GM23338 (cell line): ENCODE results near the gene HPGD. TPM values are rescaled to one million over a fixed set of nuclear protein-coding genes. Genes with fewer than 3 reads are reported as not detected.

Experiments
- ATAC-seq: fragments of 200-7000 bp; cut with Tn5 transposase; 3 replicates; pipeline ENCODE4 v1.9.1; 2020
- DNase-seq: peaks from one replicate; pipeline ENCODE4 v3.0.0-alpha.2; 2015; ENCODE audit warnings: low spot score
- H2AFZ ChIP-seq: fragments of 200-600 bp; sonication (generic); 2 replicates; pipeline ENCODE4 v1.8.0; 2016; ENCODE audit warnings: antibody characterized with exemption, mild to moderate bottlenecking, moderate library complexity
- H3F3A ChIP-seq: fragments of 200-600 bp; sonication (generic); replicated peaks from 2 replicates; pipeline ENCODE4 v1.8.0; 2017; ENCODE audit warnings: antibody characterized with exemption, mixed run types, low read depth
- H3K27ac ChIP-seq: fragments of 200-600 bp; sonication (generic); 2 replicates; pipeline ENCODE4 v1.6.1; 2016; ENCODE audit warnings: low read depth
- H3K27me3 ChIP-seq: fragments of 200-600 bp; sonication (generic); 2 replicates; pipeline ENCODE4 v1.8.0; 2016; ENCODE audit warnings: mild to moderate bottlenecking, mixed run types, moderate library complexity; ENCODE audit not compliant: insufficient read depth
- H3K36me3 ChIP-seq: fragments of 200-600 bp; sonication (generic); 2 replicates; pipeline ENCODE4 v1.8.0; 2016; ENCODE audit warnings: mild to moderate bottlenecking; ENCODE audit not compliant: insufficient read depth
- H3K4me1 ChIP-seq: fragments of 200-600 bp; sonication (generic); 2 replicates; pipeline ENCODE4 v1.8.0; 2016; ENCODE audit warnings: mild to moderate bottlenecking, moderate library complexity; ENCODE audit not compliant: insufficient read depth
- H3K4me2 ChIP-seq: fragments of 200-600 bp; sonication (generic); 2 replicates; pipeline ENCODE4 v1.7.1; 2017; ENCODE audit warnings: mixed run types
- H3K4me3 ChIP-seq: fragments of 200-600 bp; sonication (generic); 2 replicates; pipeline ENCODE4 v1.6.1; 2016; ENCODE audit warnings: mixed run types
- H3K79me2 ChIP-seq: fragments of 200-600 bp; sonication (generic); replicated peaks from 2 replicates; pipeline ENCODE4 v1.8.0; 2017; ENCODE audit warnings: mild to moderate bottlenecking; ENCODE audit not compliant: insufficient read depth
- H3K9me2 ChIP-seq: fragments of 200-600 bp; sonication (generic); 2 replicates; pipeline ENCODE4 v1.8.0; 2017; ENCODE audit not compliant: insufficient read depth
- H4K20me1 ChIP-seq: fragments of 200-600 bp; sonication (generic); replicated peaks from 2 replicates; pipeline ENCODE4 v1.8.0; 2017; ENCODE audit warnings: mild to moderate bottlenecking; ENCODE audit not compliant: insufficient read depth
- H3K27ac Mint-ChIP-seq: 2 replicates; pipeline ENCODE4 v1.8.0; 2020; ENCODE audit warnings: inconsistent platforms, mild to moderate bottlenecking, moderate library complexity, mixed read lengths
- H3K27me3 Mint-ChIP-seq: 3 replicates; pipeline ENCODE4 v1.8.0; 2022; ENCODE audit warnings: low read depth, mild to moderate bottlenecking, moderate library complexity, mixed read lengths, inconsistent platforms; ENCODE audit not compliant: insufficient read depth, poor library complexity
- H3K36me3 Mint-ChIP-seq: 3 replicates; pipeline ENCODE4 v1.8.0; 2021; ENCODE audit warnings: low read depth, mild to moderate bottlenecking, inconsistent platforms, moderate library complexity, mixed read lengths
- H3K4me1 Mint-ChIP-seq: 3 replicates; pipeline ENCODE4 v1.8.0; 2020; ENCODE audit warnings: mild to moderate bottlenecking, inconsistent platforms, mixed read lengths
- H3K4me3 Mint-ChIP-seq: 3 replicates; pipeline ENCODE4 v1.8.0; 2021; ENCODE audit warnings: moderate library complexity, mild to moderate bottlenecking, inconsistent platforms, mixed read lengths
- H3K9me3 Mint-ChIP-seq: 3 replicates; pipeline ENCODE4 v1.8.0; 2020; ENCODE audit warnings: moderate library complexity, mild to moderate bottlenecking, inconsistent platforms, mixed read lengths
- CREB1 ChIP-seq: fragments of 250-450 bp; sonication (Bioruptor Pico); IDR thresholded peaks from 2 replicates; pipeline ENCODE4 v1.5.0; 2020; ENCODE audit warnings: low read depth, mild to moderate bottlenecking, moderate library complexity
- JUNB ChIP-seq: IDR thresholded peaks from one replicate; pipeline ENCODE4 v1.6.1; 2016; ENCODE audit warnings: antibody characterized with exemption; ENCODE audit not compliant: unreplicated experiment
- POLR2AphosphoS5 ChIP-seq: IDR thresholded peaks from 2 replicates; pipeline ENCODE4 v1.6.1; 2016; ENCODE audit warnings: antibody characterized with exemption, low read depth
- ZNF114 ChIP-seq: fragments of 250-450 bp; sonication (Bioruptor Pico); IDR thresholded peaks from 2 replicates; pipeline ENCODE4 v1.5.0; 2020; ENCODE audit warnings: mild to moderate bottlenecking, moderate library complexity
- ZNF331 ChIP-seq: fragments of 250-450 bp; sonication (Bioruptor Pico); IDR thresholded peaks from 2 replicates; pipeline ENCODE4 v1.5.0; 2020; ENCODE audit warnings: low read depth, mild to moderate bottlenecking, moderate library complexity
- polyA plus RNA-seq: library from polyadenylated mRNA; unstranded; fragments of >200 nt; fragmentation: Nextera tagmentation; extraction: Ambion mirVana; gene quantifications from 2 replicates; pipeline ENCODE4 v1.2.1, GENCODE V29; 2016
- total RNA-seq: library from RNA; depleted of rRNA; stranded (reverse); fragments of >200 nt; shearing (Covaris generic); gene quantifications from 2 replicates; pipeline ENCODE4 v1.2.3, GENCODE V29; 2014
- TF ChIP-seq, protein P1 (sequence below), 2 experiments: fragments of 200-600 bp in 1 of 2; sonication (generic) in 1 of 2; conservative IDR thresholded peaks; 2 replicates each; pipeline versions ENCODE4 v1.5.1 to v1.6.1; 2016 to 2017; ENCODE audit warnings: antibody characterized with exemption in 2 of 2, low read depth in 2 of 2, mild to moderate bottlenecking in 2 of 2, moderate library complexity in 1 of 2
- TF ChIP-seq, protein P2 (sequence below): IDR thresholded peaks from one replicate; pipeline ENCODE4 v1.6.1; 2018; ENCODE audit warnings: antibody characterized with exemption; ENCODE audit not compliant: unreplicated experiment
- TF ChIP-seq, protein P3 (sequence below): fragments of 250-450 bp; sonication (Bioruptor Pico); IDR thresholded peaks from 2 replicates; pipeline ENCODE4 v1.5.0; 2020; ENCODE audit warnings: mild to moderate bottlenecking, moderate library complexity
- TF ChIP-seq, protein P4 (sequence below): IDR thresholded peaks from 2 replicates; pipeline ENCODE4 v1.6.1; 2016; ENCODE audit warnings: antibody characterized with exemption

HPGD gene
- total and polyA plus RNA-seq, 2 experiments from 2014 or later = 5.6 to 9.1 TPM

DNA sequence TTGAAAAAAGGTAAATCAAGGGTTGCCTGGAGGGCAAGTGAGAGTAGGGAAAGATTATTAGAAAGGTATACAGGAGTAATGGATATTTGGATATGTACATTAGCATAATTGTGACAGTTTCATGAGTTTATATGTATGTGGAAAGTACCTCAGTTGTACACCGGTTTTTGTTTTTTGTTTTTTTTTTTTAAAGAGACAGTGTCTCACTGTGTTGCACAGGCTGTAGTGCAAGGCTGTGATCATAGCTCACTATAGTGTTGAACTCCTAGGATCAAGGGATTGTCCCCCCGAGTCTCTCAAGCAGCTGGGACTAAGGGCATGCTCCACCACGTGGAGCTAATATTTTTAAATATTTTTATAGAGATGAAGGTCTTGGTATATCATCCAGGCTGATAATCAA lies 15.3 kb upstream of the HPGD start:
- H3K79me2 ChIP-seq = no peaks in the 10 kb centered on the region
- no peak overlapping the region for H3K4me2 ChIP-seq
- H3K4me1 ChIP-seq = no peaks in the 10 kb centered on the region
- Mint-ChIP-seq H3K27me3 (peaks cover 7% of the 10 kb centered on the region), H3K36me3 (no peaks in the 10 kb centered on the region), H3K4me1 (no peaks in the 10 kb centered on the region), H3K4me3 (no peak overlapping the region), H3K27ac (no peak overlapping the region), H3K9me3 (no peaks in the 10 kb centered on the region)
- no peaks in the 10 kb centered on the region for H3K36me3 ChIP-seq
- H3K9me2 ChIP-seq = no peaks in the 10 kb centered on the region; the same call in 1 of the 2 replicates
- no peaks in the 10 kb centered on the region for H3K27me3 ChIP-seq
- TF ChIP-seq POLR2AphosphoS5 (no peak), ZNF114 (CRISPR knock-in tag) (no peak), CREB1 (CRISPR knock-in tag) (no peak), JUNB (no peak), ZNF331 (CRISPR knock-in tag) (no peak)
- TF ChIP-seq, protein P1, sequence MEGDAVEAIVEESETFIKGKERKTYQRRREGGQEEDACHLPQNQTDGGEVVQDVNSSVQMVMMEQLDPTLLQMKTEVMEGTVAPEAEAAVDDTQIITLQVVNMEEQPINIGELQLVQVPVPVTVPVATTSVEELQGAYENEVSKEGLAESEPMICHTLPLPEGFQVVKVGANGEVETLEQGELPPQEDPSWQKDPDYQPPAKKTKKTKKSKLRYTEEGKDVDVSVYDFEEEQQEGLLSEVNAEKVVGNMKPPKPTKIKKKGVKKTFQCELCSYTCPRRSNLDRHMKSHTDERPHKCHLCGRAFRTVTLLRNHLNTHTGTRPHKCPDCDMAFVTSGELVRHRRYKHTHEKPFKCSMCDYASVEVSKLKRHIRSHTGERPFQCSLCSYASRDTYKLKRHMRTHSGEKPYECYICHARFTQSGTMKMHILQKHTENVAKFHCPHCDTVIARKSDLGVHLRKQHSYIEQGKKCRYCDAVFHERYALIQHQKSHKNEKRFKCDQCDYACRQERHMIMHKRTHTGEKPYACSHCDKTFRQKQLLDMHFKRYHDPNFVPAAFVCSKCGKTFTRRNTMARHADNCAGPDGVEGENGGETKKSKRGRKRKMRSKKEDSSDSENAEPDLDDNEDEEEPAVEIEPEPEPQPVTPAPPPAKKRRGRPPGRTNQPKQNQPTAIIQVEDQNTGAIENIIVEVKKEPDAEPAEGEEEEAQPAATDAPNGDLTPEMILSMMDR (conservative IDR thresholded peaks at IDR 0.05; ENCODE audit: low read depth in 2 of 2) = no peak
- TF ChIP-seq, protein P2, sequence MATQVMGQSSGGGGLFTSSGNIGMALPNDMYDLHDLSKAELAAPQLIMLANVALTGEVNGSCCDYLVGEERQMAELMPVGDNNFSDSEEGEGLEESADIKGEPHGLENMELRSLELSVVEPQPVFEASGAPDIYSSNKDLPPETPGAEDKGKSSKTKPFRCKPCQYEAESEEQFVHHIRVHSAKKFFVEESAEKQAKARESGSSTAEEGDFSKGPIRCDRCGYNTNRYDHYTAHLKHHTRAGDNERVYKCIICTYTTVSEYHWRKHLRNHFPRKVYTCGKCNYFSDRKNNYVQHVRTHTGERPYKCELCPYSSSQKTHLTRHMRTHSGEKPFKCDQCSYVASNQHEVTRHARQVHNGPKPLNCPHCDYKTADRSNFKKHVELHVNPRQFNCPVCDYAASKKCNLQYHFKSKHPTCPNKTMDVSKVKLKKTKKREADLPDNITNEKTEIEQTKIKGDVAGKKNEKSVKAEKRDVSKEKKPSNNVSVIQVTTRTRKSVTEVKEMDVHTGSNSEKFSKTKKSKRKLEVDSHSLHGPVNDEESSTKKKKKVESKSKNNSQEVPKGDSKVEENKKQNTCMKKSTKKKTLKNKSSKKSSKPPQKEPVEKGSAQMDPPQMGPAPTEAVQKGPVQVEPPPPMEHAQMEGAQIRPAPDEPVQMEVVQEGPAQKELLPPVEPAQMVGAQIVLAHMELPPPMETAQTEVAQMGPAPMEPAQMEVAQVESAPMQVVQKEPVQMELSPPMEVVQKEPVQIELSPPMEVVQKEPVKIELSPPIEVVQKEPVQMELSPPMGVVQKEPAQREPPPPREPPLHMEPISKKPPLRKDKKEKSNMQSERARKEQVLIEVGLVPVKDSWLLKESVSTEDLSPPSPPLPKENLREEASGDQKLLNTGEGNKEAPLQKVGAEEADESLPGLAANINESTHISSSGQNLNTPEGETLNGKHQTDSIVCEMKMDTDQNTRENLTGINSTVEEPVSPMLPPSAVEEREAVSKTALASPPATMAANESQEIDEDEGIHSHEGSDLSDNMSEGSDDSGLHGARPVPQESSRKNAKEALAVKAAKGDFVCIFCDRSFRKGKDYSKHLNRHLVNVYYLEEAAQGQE = no peak
- TF ChIP-seq, protein P3, sequence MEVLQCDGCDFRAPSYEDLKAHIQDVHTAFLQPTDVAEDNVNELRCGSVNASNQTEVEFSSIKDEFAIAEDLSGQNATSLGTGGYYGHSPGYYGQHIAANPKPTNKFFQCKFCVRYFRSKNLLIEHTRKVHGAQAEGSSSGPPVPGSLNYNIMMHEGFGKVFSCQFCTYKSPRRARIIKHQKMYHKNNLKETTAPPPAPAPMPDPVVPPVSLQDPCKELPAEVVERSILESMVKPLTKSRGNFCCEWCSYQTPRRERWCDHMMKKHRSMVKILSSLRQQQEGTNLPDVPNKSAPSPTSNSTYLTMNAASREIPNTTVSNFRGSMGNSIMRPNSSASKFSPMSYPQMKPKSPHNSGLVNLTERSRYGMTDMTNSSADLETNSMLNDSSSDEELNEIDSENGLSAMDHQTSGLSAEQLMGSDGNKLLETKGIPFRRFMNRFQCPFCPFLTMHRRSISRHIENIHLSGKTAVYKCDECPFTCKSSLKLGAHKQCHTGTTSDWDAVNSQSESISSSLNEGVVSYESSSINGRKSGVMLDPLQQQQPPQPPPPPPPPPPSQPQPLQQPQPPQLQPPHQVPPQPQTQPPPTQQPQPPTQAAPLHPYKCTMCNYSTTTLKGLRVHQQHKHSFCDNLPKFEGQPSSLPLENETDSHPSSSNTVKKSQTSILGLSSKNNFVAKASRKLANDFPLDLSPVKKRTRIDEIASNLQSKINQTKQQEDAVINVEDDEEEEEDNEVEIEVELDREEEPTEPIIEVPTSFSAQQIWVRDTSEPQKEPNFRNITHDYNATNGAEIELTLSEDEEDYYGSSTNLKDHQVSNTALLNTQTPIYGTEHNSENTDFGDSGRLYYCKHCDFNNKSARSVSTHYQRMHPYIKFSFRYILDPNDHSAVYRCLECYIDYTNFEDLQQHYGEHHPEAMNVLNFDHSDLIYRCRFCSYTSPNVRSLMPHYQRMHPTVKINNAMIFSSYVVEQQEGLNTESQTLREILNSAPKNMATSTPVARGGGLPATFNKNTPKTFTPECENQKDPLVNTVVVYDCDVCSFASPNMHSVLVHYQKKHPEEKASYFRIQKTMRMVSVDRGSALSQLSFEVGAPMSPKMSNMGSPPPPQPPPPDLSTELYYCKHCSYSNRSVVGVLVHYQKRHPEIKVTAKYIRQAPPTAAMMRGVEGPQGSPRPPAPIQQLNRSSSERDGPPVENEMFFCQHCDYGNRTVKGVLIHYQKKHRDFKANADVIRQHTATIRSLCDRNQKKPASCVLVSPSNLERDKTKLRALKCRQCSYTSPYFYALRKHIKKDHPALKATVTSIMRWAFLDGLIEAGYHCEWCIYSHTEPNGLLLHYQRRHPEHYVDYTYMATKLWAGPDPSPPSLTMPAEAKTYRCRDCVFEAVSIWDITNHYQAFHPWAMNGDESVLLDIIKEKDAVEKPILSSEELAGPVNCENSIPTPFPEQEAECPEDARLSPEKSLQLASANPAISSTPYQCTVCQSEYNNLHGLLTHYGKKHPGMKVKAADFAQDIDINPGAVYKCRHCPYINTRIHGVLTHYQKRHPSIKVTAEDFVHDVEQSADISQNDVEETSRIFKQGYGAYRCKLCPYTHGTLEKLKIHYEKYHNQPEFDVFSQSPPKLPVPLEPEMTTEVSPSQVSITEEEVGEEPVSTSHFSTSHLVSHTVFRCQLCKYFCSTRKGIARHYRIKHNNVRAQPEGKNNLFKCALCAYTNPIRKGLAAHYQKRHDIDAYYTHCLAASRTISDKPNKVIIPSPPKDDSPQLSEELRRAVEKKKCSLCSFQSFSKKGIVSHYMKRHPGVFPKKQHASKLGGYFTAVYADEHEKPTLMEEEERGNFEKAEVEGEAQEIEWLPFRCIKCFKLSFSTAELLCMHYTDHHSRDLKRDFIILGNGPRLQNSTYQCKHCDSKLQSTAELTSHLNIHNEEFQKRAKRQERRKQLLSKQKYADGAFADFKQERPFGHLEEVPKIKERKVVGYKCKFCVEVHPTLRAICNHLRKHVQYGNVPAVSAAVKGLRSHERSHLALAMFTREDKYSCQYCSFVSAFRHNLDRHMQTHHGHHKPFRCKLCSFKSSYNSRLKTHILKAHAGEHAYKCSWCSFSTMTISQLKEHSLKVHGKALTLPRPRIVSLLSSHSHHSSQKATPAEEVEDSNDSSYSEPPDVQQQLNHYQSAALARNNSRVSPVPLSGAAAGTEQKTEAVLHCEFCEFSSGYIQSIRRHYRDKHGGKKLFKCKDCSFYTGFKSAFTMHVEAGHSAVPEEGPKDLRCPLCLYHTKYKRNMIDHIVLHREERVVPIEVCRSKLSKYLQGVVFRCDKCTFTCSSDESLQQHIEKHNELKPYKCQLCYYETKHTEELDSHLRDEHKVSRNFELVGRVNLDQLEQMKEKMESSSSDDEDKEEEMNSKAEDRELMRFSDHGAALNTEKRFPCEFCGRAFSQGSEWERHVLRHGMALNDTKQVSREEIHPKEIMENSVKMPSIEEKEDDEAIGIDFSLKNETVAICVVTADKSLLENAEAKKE = no peak
- TF ChIP-seq, protein P4, sequence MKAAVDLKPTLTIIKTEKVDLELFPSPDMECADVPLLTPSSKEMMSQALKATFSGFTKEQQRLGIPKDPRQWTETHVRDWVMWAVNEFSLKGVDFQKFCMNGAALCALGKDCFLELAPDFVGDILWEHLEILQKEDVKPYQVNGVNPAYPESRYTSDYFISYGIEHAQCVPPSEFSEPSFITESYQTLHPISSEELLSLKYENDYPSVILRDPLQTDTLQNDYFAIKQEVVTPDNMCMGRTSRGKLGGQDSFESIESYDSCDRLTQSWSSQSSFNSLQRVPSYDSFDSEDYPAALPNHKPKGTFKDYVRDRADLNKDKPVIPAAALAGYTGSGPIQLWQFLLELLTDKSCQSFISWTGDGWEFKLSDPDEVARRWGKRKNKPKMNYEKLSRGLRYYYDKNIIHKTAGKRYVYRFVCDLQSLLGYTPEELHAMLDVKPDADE = no peak
- no peaks in the 10 kb centered on the region for H4K20me1 ChIP-seq
- H3K27ac ChIP-seq = no peak overlapping the region
- DNase-seq (no peak), ATAC-seq (no peak)
- H3F3A ChIP-seq = no peaks in the 10 kb centered on the region
- no peak overlapping the region for H3K4me3 ChIP-seq
- H2AFZ ChIP-seq = no peak overlapping the region
